ENCODE results near the gene RRAS2.
A peak's percentile ranks its signal among the peaks of the same experiment; 100 is the strongest.

The RRAS2 gene

GRCh38 chr11:14335712-14336111 lies 23.3 kb downstream of the RRAS2 start:
- no peak for DNase-seq

- DNase-seq: no peak
Observed at GRCh38 chr11:14334893-14335292, 24.1 kb downstream of the RRAS2 start.

- no peak for DNase-seq
Observed at GRCh38 chr11:14334192-14334591, 24.8 kb downstream of the RRAS2 start.

- DNase-seq: no peak
Observed at GRCh38 chr11:14331476-14332136, 27.4 kb downstream of the RRAS2 start.

GRCh38 chr11:14330881-14331280 lies 28.1 kb downstream of the RRAS2 start:
- no peak for DNase-seq

- DNase-seq: no peak
Observed at GRCh38 chr11:14329702-14330101, 29.3 kb downstream of the RRAS2 start.

- DNase-seq: no peak
Observed at GRCh38 chr11:14327116-14327515, 31.9 kb downstream of the RRAS2 start.

GRCh38 chr11:14323118-14323676 lies 35.8 kb downstream of the RRAS2 start:
- no peak for DNase-seq

- no peak for DNase-seq
Observed at GRCh38 chr11:14322510-14322909, 36.5 kb downstream of the RRAS2 start.

GRCh38 chr11:14320020-14320419 lies 39.0 kb downstream of the RRAS2 start:
- DNase-seq: no peak

GRCh38 chr11:14318581-14318981 lies 40.4 kb downstream of the RRAS2 start:
- no peak for DNase-seq

GRCh38 chr11:14317659-14318325 lies 41.2 kb downstream of the RRAS2 start:
- no peak for DNase-seq

- no peak for DNase-seq
Observed at GRCh38 chr11:14315130-14315529, 43.9 kb downstream of the RRAS2 start.

- no peak for DNase-seq
Observed at GRCh38 chr11:14314127-14314526, 44.9 kb downstream of the RRAS2 start.

GRCh38 chr11:14312736-14313438 lies 46.1 kb downstream of the RRAS2 start:
- DNase-seq: no peak

- DNase-seq: no peak
Observed at GRCh38 chr11:14310679-14311078, 48.3 kb downstream of the RRAS2 start.

GRCh38 chr11:14309425-14310192 lies 49.4 kb downstream of the RRAS2 start:
- DNase-seq: no peak

- no peak for DNase-seq
Observed at GRCh38 chr11:14308897-14309387, 50.0 kb downstream of the RRAS2 start.

GRCh38 chr11:14308114-14308896 lies 50.7 kb downstream of the RRAS2 start:
- DNase-seq: peak; percentile 16

- no peak for DNase-seq
Observed at GRCh38 chr11:14306481-14306880, 52.5 kb downstream of the RRAS2 start.

- no peak for DNase-seq
Observed at GRCh38 chr11:14305649-14306048, 53.3 kb downstream of the RRAS2 start.

- no peak for DNase-seq
Observed at GRCh38 chr11:14304601-14305000, 54.4 kb downstream of the RRAS2 start.

Measured in NCI-H1694 treated with DMSO at 0.1 percent for 48 hours (cell line).